H1 (cell line): Measurements from ENCODE around the gene CDK9. TPM values are rescaled to one million over a fixed set of nuclear protein-coding genes. Genes with fewer than 3 reads are reported as not detected.

Experiments
- CTCF ChIA-PET: fragments of 300-600 bp; sonication (Branson Sonifier 250); formaldehyde crosslinking; loops from one replicate; lab custom pipeline; 2021; ENCODE audit not compliant: partially characterized antibody; lab: Charles Lee
- POLR2A ChIA-PET: fragments of 300-600 bp; sonication (Branson Sonifier 250); formaldehyde crosslinking; loops from one replicate; lab custom pipeline; 2021; ENCODE audit warnings: inconsistent platforms; ENCODE audit not compliant: partially characterized antibody; lab: Charles Lee
- DNase-seq, 2 experiments: peaks; one replicate each; pipeline versions ENCODE4 v3.0.0 to v3.0.0-alpha.2; 2010 to 2022; ENCODE audit warnings: low spot score in 2 of 2, low read depth in 1 of 2, mixed read lengths in 1 of 2
- FAIRE-seq: peaks from 2 replicates; lab custom pipeline; 2011; peaks lifted over from hg19 to GRCh38; lab: Jason Lieb, UNC
- H2AFZ ChIP-seq: 2 replicates; pipeline ENCODE4 v1.8.1; 2012; ENCODE audit warnings: low read length, inconsistent platforms
- H2AK5ac ChIP-seq: 2 replicates; pipeline ENCODE4 v1.6.1; 2013; ENCODE audit warnings: low read depth, low read length
- H2BK120ac ChIP-seq: replicated peaks from 2 replicates; pipeline ENCODE3; 2013; ENCODE audit warnings: low read depth, low read length, inconsistent platforms
- H2BK12ac ChIP-seq: 2 replicates; pipeline ENCODE4 v1.6.1; 2013; ENCODE audit warnings: low read depth, low read length
- H2BK15ac ChIP-seq: 2 replicates; pipeline ENCODE4 v1.6.1; 2013; ENCODE audit warnings: low read length
- H2BK20ac ChIP-seq: 2 replicates; pipeline ENCODE4 v1.6.1; 2013; ENCODE audit warnings: low read length
- H2BK5ac ChIP-seq: 2 replicates; pipeline ENCODE4 v1.6.1; 2013; ENCODE audit warnings: low read depth, low read length
- H3K14ac ChIP-seq: 2 replicates; pipeline ENCODE4 v1.6.1; 2013; ENCODE audit warnings: inconsistent platforms; ENCODE audit not compliant: insufficient read length
- H3K18ac ChIP-seq: 2 replicates; pipeline ENCODE4 v1.6.1; 2013; ENCODE audit warnings: low read length; ENCODE audit errors: extremely low read depth
- H3K23ac ChIP-seq: 2 replicates; pipeline ENCODE4 v1.6.1; 2013; ENCODE audit warnings: inconsistent platforms; ENCODE audit not compliant: insufficient read length
- H3K23me2 ChIP-seq: 2 replicates; pipeline ENCODE4 v1.6.1; 2013; ENCODE audit warnings: low read depth, low read length
- H3K27ac ChIP-seq: 2 replicates; pipeline ENCODE4 v1.6.1; 2011; ENCODE audit warnings: low read depth, low read length, inconsistent platforms
- H3K27me3 ChIP-seq, 4 experiments: replicated peaks in 1 of 4; 1 replicate in 1 of 4; 2 replicates in 3 of 4; pipeline versions ENCODE4 v1.6.1 to v1.8.1; 2011 to 2013; ENCODE audit warnings: low read length in 3 of 4, mild to moderate bottlenecking in 3 of 4, inconsistent platforms in 2 of 4, mixed read lengths in 2 of 4, moderate library complexity in 1 of 4; ENCODE audit not compliant: control insufficient read depth in 3 of 4, insufficient read depth in 3 of 4; ENCODE audit errors: extremely low read depth in 1 of 4
- H3K36me3 ChIP-seq, 4 experiments: 2 replicates each; pipeline versions ENCODE4 v1.6.1 to v1.8.1; 2011 to 2013; ENCODE audit warnings: mild to moderate bottlenecking in 4 of 4, low read length in 3 of 4, moderate library complexity in 2 of 4, control low read depth in 1 of 4, inconsistent platforms in 1 of 4; ENCODE audit not compliant: insufficient read depth in 4 of 4, control insufficient read depth in 2 of 4
- H3K4ac ChIP-seq: replicated peaks from 2 replicates; pipeline ENCODE3; 2013; ENCODE audit warnings: low read length, low read depth, mixed read lengths, inconsistent platforms; ENCODE audit not compliant: insufficient read length
- H3K4me1 ChIP-seq, 4 experiments: replicated peaks in 1 of 4; 1 replicate in 1 of 4; 2 replicates in 3 of 4; pipeline versions ENCODE4 v1.6.1 to v1.8.1; 2011 to 2013; ENCODE audit warnings: low read length in 3 of 4, inconsistent platforms in 2 of 4, mixed read lengths in 1 of 4; ENCODE audit not compliant: insufficient read depth in 4 of 4, control insufficient read depth in 3 of 4
- H3K4me2 ChIP-seq, 2 experiments: 2 replicates each; pipeline versions ENCODE4 v1.6.1 to v1.8.1; 2011 to 2013; ENCODE audit warnings: low read depth in 2 of 2, low read length in 2 of 2, control low read depth in 1 of 2, inconsistent platforms in 1 of 2, mild to moderate bottlenecking in 1 of 2; ENCODE audit not compliant: insufficient read depth in 1 of 2
- H3K4me3 ChIP-seq, 4 experiments: fragments of 200-600, 300-600 bp in 1 of 4; sonication (generic), shearing (Covaris generic), sonication (Bioruptor Twin) in 1 of 4; 2 replicates each; pipeline versions ENCODE4 v1.5.1 to v1.8.1; 2011 to 2016; ENCODE audit warnings: low read length in 4 of 4, low read depth in 3 of 4, control low read depth in 2 of 4, inconsistent platforms in 2 of 4, mild to moderate bottlenecking in 2 of 4, mixed read lengths in 1 of 4, moderate library complexity in 1 of 4; ENCODE audit not compliant: insufficient read depth in 2 of 4; ENCODE audit errors: extremely low read depth in 1 of 4
- H3K56ac ChIP-seq: replicated peaks from 2 replicates; pipeline ENCODE3; 2013; ENCODE audit warnings: low read depth, mild to moderate bottlenecking, mixed read lengths, low read length, inconsistent platforms; ENCODE audit not compliant: insufficient read length
- H3K79me1 ChIP-seq: 2 replicates; pipeline ENCODE4 v1.6.1; 2013; ENCODE audit warnings: low read depth, low read length, control low read depth
- H3K79me2 ChIP-seq, 2 experiments: 2 replicates each; pipeline versions ENCODE4 v1.6.1 to v1.8.1; 2012 to 2013; ENCODE audit warnings: low read length in 2 of 2, mild to moderate bottlenecking in 2 of 2, inconsistent platforms in 1 of 2; ENCODE audit not compliant: insufficient read depth in 2 of 2, control insufficient read depth in 1 of 2
- H3K9ac ChIP-seq, 4 experiments: replicated peaks in 1 of 4; 1 replicate in 1 of 4; 2 replicates in 3 of 4; pipeline versions ENCODE4 v1.6.1 to v1.8.1; 2011 to 2013; ENCODE audit warnings: low read depth in 3 of 4, low read length in 3 of 4, control low read depth in 2 of 4, mild to moderate bottlenecking in 2 of 4, moderate library complexity in 2 of 4, inconsistent platforms in 1 of 4; ENCODE audit errors: extremely low read depth in 1 of 4
- H3K9me3 ChIP-seq, 2 experiments: 2 replicates each; pipeline versions ENCODE4 v1.6.1 to v1.8.1; 2012 to 2013; ENCODE audit warnings: mild to moderate bottlenecking in 2 of 2, moderate library complexity in 2 of 2, control low read depth in 1 of 2, inconsistent platforms in 1 of 2, low read depth in 1 of 2, low read length in 1 of 2, mixed read lengths in 1 of 2; ENCODE audit not compliant: insufficient read depth in 2 of 2
- H4K20me1 ChIP-seq, 2 experiments: replicated peaks in 1 of 2; 2 replicates each; pipeline versions ENCODE3 to v1.8.1; 2011 to 2013; ENCODE audit warnings: inconsistent platforms in 2 of 2, low read length in 2 of 2, mild to moderate bottlenecking in 1 of 2; ENCODE audit not compliant: insufficient read depth in 2 of 2, control insufficient read depth in 1 of 2
- H4K5ac ChIP-seq: 2 replicates; pipeline ENCODE4 v1.6.1; 2013; ENCODE audit warnings: low read length, low read depth, mixed read lengths, inconsistent platforms; ENCODE audit not compliant: insufficient read length
- H4K8ac ChIP-seq: 2 replicates; pipeline ENCODE4 v1.8.0; 2013; ENCODE audit warnings: mild to moderate bottlenecking, moderate library complexity, low read length, inconsistent platforms; ENCODE audit not compliant: insufficient read depth; ENCODE audit errors: extremely low read depth
- H4K91ac ChIP-seq: replicated peaks from 2 replicates; pipeline ENCODE3; 2013; ENCODE audit warnings: low read length, mixed read lengths, inconsistent platforms; ENCODE audit not compliant: insufficient read length
- KDM1A ChIP-seq: fragments of 200-600, 300-600 bp; sonication (generic); IDR thresholded peaks from 2 replicates; pipeline ENCODE4 v1.7.1; 2016; ENCODE audit warnings: mild to moderate bottlenecking, low read length, borderline replicate concordance
- SIN3A ChIP-seq, 2 experiments: IDR thresholded peaks in 1 of 2; conservative IDR thresholded peaks in 1 of 2; 2 replicates each; pipeline ENCODE4 v1.6.1; 2011 to 2012; ENCODE audit warnings: low read length in 2 of 2, improper control_type of control experiment in 1 of 2, low read depth in 1 of 2, mild to moderate bottlenecking in 1 of 2
- WGBS, 2 experiments: shearing (Covaris generic) in 1 of 2; methylation state at CpG; one replicate each; pipeline versions ENCODE4 v1.1.6 to v1.1.7; 2013 to 2015; ENCODE audit warnings: low lambda C conversion rate in 2 of 2, mixed read lengths in 2 of 2, inconsistent platforms in 1 of 2, low coverage in 1 of 2, missing lambda C conversion rate in 1 of 2; ENCODE audit not compliant: insufficient replicate concordance in 2 of 2, insufficient coverage in 1 of 2, insufficient read length in 1 of 2; ENCODE audit errors: extremely low coverage in 1 of 2, missing lambda C conversion rate in 1 of 2; 5-methylcytosine and 5-hydroxymethylcytosine counted together
- polyA plus RNA-seq, 7 experiments: library from polyadenylated mRNA; depleted of rRNA in 3 of 7; stranded (reverse) in 5 of 7; unstranded in 2 of 7; fragments of >200 nt in 5 of 7; fragments of 200-250 nt in 2 of 7; gene quantifications; 1 replicate in 5 of 7; 2 replicates in 1 of 7; 4 replicates in 1 of 7; pipeline versions ENCODE4 v1.2.1 to v1.2.3, GENCODE V29; 2011 to 2013; ENCODE audit warnings: missing spikeins in 2 of 7, mixed read lengths in 2 of 7
- total RNA-seq: library from RNA; stranded (reverse); fragmentation: NEBNext Ultra II Directional; extraction: Animal tissue kit (Norgen Biotek cat#: 25700); gene quantifications from 2 replicates; pipeline ENCODE4 v1.2.1, GENCODE V29; 2021

CDK9 gene
- total and polyA plus RNA-seq, 2 of the 8 experiments (the other 6 are each of a cell fraction or from before 2014, with no cell fraction given): 69.1 to 87.5 TPM

GRCh38 chr9:127810378-127811187 lies 24.7 kb downstream of the CDK9 start:
- WGBS, 2 experiments: 92% methylated on average over 10 of the region's 10 CpGs; no CpG with 5 or more reads in 1 of the 2 experiments
- Histone ChIP-seq H3K9ac (no peak overlapping the region; a peak in 1 of 7 replicates), H2BK12ac (no peak overlapping the region), H3K23me2 (peaks cover 2% of the 10 kb centered on the region; the same call in 1 of the 2 replicates), H3K4me2 (peak overlapping the region; percentile 33 to 71; a peak in 2 of 4 replicates), H3K79me2 (no peaks in the 10 kb centered on the region), H3K56ac (no peak overlapping the region), H3K14ac (no peak overlapping the region), H4K20me1 (peaks cover 2 to 22% of the 10 kb centered on the region in 2 experiments), H3K36me3 (peaks cover 15 to 30% (median 26%) of the 10 kb centered on the region in 4 experiments; a peak in 7 of 8 replicates), H3K4ac (no peak overlapping the region), H2BK20ac (no peak overlapping the region), H3K9me3 (no peaks in the 10 kb centered on the region), H3K4me3 (no peak overlapping the region), H4K8ac (no peak overlapping the region), H2BK120ac (no peak overlapping the region), H2AK5ac (no peak overlapping the region), H2BK15ac (no peak overlapping the region), H3K4me1 (peaks cover 0 to 8% (median 6%) of the 10 kb centered on the region in 4 experiments; a peak in 5 of 7 replicates), H4K5ac (no peak overlapping the region), H2BK5ac (no peak overlapping the region), H2AFZ (no peak overlapping the region), H3K27me3 (no peaks in the 10 kb centered on the region), H3K27ac (no peak overlapping the region), H3K23ac (no peak overlapping the region), H4K91ac (no peak overlapping the region), H3K79me1 (0 out of 2 replicates have a peak, but pooled peaks cover 2% of the 10 kb centered on the region), H3K18ac (no peak overlapping the region)
- POLR2A ChIA-PET: interaction anchor here (1.0 to 1.6 kb wide), 5 partner anchors 11 to 21 kb away, joined by 3 to 9 read pairs (median 5); no protein-coding TSS in a partner anchor
- DNase-seq (no peak), FAIRE-seq (no peak)
- CTCF ChIA-PET: interaction anchor here (0.9 to 4.5 kb wide), 4 partner anchors 14 to 66 kb away, joined by 4 to 19 read pairs (median 12); no protein-coding TSS in a partner anchor
- no peak for TF ChIP-seq SIN3A (conservative IDR thresholded peaks at IDR 0.05 in 1 of 2, IDR thresholded peaks at IDR 0.05 in 1 of 2; ENCODE audit: low read depth in 1 of 2, low read length in 2 of 2)
- peak; percentile 89 for TF ChIP-seq KDM1A
